ENCODE data around the gene HDAC4.

HDAC4 gene

GRCh38 chr2:239348563-239349452, 52.0 kb downstream of the HDAC4 start:
- DNase-seq: no peak

GRCh38 chr2:239346676-239347075, 54.1 kb downstream of the HDAC4 start:
- no peak for DNase-seq

DNA sequence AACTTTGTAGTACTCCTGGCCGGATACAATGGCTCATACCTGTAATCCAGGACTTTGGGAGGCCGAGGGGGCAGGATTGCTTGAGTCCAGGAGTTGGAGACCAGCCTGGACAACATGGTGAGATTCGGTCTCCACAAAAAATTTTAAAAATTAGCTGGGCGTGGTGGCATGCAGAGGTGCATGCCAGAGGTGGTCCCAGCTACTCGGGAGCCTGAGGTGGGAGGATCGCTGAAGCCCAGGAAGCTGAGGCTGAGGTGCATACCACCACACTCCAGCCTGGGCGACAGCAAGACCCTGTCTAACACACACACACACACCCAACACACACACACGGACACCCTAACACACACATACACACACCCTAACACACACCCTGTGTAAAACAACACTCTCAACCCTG, 55.6 kb downstream of the HDAC4 start:
- no peak for DNase-seq

GRCh38 chr2:239344857-239345216, 56.0 kb downstream of the HDAC4 start:
- no peak for DNase-seq

GRCh38 chr2:239343946-239344856, 56.6 kb downstream of the HDAC4 start:
- DNase-seq: no peak

DNA sequence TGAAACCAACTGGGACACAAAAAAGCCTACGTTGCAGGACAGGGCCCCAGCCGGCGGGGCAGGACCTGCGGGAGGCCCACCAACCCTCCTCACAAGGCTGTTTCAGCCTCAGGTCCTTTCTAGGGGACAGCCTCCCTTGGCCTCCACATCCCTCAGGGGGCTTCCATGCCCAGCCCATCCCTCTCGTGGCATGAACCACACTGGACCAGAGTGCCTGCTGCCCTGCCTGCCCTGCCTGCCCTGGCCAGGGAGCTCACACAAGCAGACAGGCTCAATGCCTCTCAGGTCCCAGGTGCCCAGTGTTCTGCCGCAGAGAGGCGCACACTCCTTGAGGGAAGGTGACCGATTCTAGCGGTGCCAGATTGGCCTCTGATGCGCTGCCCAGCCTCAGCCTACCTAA, 57.4 kb downstream of the HDAC4 start:
- no peak for DNase-seq

- no peak for DNase-seq
Measured at GRCh38 chr2:239341840-239342239, 59.0 kb downstream of the HDAC4 start.

DNA sequence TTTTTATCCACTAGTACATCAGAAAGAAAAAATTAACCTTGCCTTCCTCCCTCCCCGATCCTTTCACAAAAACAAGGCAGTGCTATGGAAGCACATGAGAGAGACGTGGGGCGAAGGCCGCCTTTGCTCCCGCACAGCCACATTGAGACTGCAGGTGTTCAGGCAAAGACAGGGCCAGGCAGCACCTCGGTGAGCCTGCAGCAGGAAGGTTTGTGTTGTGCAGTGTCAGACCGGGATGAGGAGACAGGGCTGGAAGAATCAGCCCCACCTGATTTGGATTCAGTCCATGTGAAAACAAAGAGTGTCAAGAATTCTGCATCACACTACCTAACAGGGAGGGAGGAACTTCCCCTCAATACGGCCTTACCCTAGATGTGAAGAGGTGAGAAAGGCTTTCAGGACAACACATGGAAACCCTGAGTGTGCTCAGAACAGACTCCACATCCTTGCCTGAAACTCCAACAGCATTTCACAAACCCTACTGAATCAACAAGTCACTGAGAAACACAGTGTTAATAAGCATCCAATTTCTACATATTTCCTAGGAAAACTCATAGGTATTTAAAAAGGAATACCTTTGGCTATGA, 59.6 kb downstream of the HDAC4 start:
- no peak for DNase-seq

GRCh38 chr2:239339726-239340601, 60.9 kb downstream of the HDAC4 start:
- DNase-seq: peak; percentile 29 to 57 (median 32)

- DNase-seq: no peak
Measured at GRCh38 chr2:239339241-239339640, 61.6 kb downstream of the HDAC4 start.

GRCh38 chr2:239337877-239338484, 62.8 kb downstream of the HDAC4 start:
- no peak for DNase-seq

GRCh38 chr2:239337122-239337876, 63.5 kb downstream of the HDAC4 start:
- no peak for DNase-seq

- no peak for DNase-seq
Measured at GRCh38 chr2:239331560-239331959, 69.3 kb downstream of the HDAC4 start.

- DNase-seq: no peak
Measured at GRCh38 chr2:239330836-239331235, 70.0 kb downstream of the HDAC4 start.

DNA sequence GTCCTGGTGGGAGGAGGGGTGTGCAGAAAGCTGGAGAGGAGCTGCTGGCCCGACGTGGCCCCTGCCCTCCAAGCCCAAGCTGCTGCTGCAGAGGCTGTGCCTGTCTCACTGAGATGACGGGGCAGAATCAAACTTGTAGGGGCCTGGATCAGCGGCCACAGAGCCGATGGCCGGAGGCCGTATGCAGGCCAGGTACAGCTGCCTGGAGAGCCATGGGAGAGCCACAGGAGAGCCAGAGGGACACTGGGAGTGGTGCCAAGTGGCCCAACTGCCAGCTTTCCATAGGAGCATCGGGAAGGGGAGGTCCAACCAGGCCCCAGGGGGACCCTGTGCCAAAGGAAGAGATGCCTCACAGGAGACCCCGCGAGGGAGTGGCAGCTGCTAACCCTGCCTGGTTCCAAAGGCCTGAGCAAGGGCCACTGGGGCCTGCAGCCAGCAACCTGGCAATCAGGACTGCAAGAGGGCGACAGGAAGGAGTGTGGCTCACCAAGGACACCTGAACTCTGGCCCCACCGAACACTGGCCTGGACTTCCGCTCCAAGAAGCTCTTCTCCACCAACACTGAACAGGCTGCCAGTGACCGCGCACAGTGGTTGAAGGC, 70.7 kb downstream of the HDAC4 start:
- DNase-seq: no peak

- DNase-seq: no peak
Measured at GRCh38 chr2:239329284-239329971, 71.4 kb downstream of the HDAC4 start.

DNA sequence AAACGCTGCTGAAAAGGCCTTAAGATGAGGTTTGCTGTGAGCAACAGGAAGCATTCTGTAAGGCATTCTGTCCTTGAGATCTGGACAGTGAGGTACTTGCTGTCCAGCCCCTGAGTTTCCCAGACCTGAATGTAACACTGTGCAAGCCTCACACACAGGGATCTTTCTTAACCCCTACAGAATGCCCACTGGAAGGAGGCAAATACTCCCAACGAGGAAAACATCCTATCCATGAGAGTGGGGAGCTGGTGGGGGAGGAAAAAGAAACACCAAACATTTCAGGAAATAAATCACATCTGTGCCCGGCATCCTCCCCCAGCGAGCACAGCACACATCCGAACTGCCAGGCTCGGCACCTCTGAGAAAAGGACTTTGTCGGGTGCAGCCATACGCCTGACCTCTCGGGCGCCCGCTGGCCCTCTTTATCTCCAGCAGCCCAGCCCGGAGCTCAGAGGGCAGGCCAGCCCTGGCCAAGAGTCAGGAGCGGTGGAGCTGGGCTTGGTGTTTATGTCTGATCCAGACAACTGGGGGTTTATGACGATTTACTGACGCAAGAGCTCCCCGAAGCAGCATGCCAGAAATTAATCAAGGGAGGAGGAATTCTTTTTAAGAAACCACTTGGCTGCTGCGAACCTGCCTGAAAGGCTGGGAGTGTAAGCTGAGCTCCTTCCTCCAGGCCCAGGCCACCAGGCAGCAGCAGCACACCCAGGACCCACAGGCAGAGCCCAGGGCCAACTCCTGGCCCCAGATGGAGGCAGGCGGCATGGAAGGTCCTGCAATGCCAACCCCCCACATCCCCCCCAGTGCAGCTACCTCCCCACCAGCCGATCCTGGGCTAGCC, 72.2 kb downstream of the HDAC4 start:
- DNase-seq: no peak

DNA sequence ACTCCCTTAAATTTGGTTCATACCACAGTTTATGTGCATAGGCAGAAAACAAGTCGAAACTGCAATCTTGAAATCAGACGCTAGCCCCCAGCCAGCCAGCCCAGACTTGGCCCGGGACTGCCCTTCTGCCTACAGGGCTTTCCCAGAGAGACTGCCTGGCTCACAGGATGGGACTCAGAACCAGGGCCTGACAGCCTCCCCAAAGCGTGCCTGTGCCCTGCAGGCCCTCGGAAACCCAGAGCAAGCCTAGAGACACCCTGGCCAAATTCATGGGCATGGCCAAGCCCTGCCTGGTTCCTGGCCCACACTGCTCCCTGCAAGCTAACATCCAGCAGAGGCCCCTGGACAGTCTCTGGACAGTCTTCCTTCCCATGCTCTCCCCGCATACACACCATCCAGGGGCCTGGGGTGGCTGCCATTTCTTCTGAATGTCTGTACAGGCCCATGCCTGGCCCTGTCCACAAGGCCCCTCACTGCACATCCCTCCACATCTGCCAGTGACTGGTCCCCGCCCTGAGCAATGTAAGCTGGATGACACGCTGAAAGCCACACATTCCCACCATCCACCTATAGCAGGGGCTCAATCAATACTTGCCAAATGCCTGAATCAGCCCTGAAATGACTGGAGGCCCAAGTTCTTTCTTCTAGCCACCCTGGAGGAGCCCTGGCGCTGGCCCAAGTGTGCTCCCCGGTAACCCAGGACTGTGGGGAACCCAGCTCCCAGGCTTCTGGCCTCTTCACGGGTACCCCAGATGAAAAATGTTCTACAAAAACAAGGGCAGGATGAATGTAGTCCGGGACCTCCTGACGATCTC, 73.1 kb downstream of the HDAC4 start:
- no peak for DNase-seq

Data from suppressor macrophage treated with lipopolysaccharide for 1 hour (primary cell).